PC-9 (cell line): ENCODE results near the gene HOMER2. TPM values are rescaled to one million over a fixed set of nuclear protein-coding genes. Genes with fewer than 3 reads are reported as not detected.

ENCODE experiments used
- BruUV-seq: library from RNA; stranded (reverse); fragments of 400-500 nt; replicated peaks from 2 replicates; lab custom pipeline; 2021; lab: Mats Ljungman, UMichigan
- CTCF ChIA-PET: fragments of 300-600 bp; sonication (Branson Sonifier 250); formaldehyde crosslinking; loops from one replicate; lab custom pipeline; 2022; ENCODE audit warnings: antibody characterized with exemption; lab: Charles Lee
- POLR2A ChIA-PET: fragments of 300-600 bp; sonication (Branson Sonifier 250); formaldehyde crosslinking; loops from one replicate; lab custom pipeline; 2022; ENCODE audit warnings: antibody characterized with exemption; ENCODE audit not compliant: unreplicated experiment; lab: Charles Lee
- DNase-seq, 2 experiments: peaks; one replicate each; pipeline versions ENCODE4 v3.0.0 to v3.0.0-alpha.2; 2015 to 2022; ENCODE audit warnings: mixed read lengths in 1 of 2
- H2AFZ ChIP-seq: fragments of 200-600 bp; sonication (generic); 2 replicates; pipeline ENCODE4 v1.8.1; 2017; ENCODE audit warnings: antibody characterized with exemption
- H3F3A ChIP-seq: fragments of 200-600 bp; sonication (generic); 2 replicates; pipeline ENCODE4 v1.8.1; 2017; ENCODE audit warnings: antibody characterized with exemption, mild to moderate bottlenecking, low read depth; ENCODE audit not compliant: insufficient read depth
- H3K27ac ChIP-seq: fragments of 200-600 bp; sonication (generic); 2 replicates; pipeline ENCODE4 v1.6.1; 2016; ENCODE audit warnings: mixed run types
- H3K27me3 ChIP-seq: fragments of 200-600 bp; sonication (generic); 2 replicates; pipeline ENCODE4 v1.6.1; 2016; ENCODE audit warnings: low read depth, mixed run types; ENCODE audit not compliant: insufficient read depth
- H3K36me3 ChIP-seq: fragments of 200-600 bp; sonication (generic); 2 replicates; pipeline ENCODE4 v1.6.1; 2016; ENCODE audit warnings: low read depth, mixed run types
- H3K4me1 ChIP-seq: fragments of 200-600 bp; sonication (generic); replicated peaks from 2 replicates; pipeline ENCODE4 v1.6.1; 2016; ENCODE audit warnings: mixed run types; ENCODE audit not compliant: insufficient read depth
- H3K4me2 ChIP-seq: fragments of 200-600 bp; sonication (generic); 2 replicates; pipeline ENCODE4 v1.6.1; 2017; ENCODE audit warnings: mixed run types
- H3K4me3 ChIP-seq: fragments of 200-600 bp; sonication (generic); 2 replicates; pipeline ENCODE4 v1.6.1; 2016; ENCODE audit warnings: mixed run types
- H3K79me2 ChIP-seq: fragments of 200-600 bp; sonication (generic); 2 replicates; pipeline ENCODE4 v1.6.1; 2017; ENCODE audit warnings: low read depth, mixed run types
- H3K9me2 ChIP-seq: fragments of 200-600 bp; sonication (generic); 2 replicates; pipeline ENCODE4 v1.8.1; 2017; ENCODE audit warnings: mild to moderate bottlenecking; ENCODE audit not compliant: insufficient read depth
- H3K9me3 ChIP-seq: fragments of 200-600 bp; sonication (generic); 2 replicates; pipeline ENCODE4 v1.8.1; 2016; ENCODE audit warnings: low read depth; ENCODE audit not compliant: insufficient read depth
- H4K20me1 ChIP-seq: fragments of 200-600 bp; sonication (generic); 2 replicates; pipeline ENCODE4 v1.8.1; 2017; ENCODE audit not compliant: insufficient read depth
- EZH2 ChIP-seq: fragments of 200-600 bp; sonication (generic); IDR thresholded peaks from 2 replicates; pipeline ENCODE4 v1.8.0; 2017; ENCODE audit warnings: antibody characterized with exemption, low read depth
- intact Hi-C: fragments of 100-400 bp; cut with micrococcal nuclease; formaldehyde crosslinking; loops from one replicate; pipeline ENCODE4 v1.10.0; 2022; ENCODE audit not compliant: unreplicated experiment
- total RNA-seq: library from RNA; stranded (reverse); gene quantifications from 2 replicates; pipeline ENCODE4 v1.2.3, GENCODE V29; 2021
- TF ChIP-seq, protein P1 (sequence below): fragments of 200-600 bp; sonication (generic); conservative IDR thresholded peaks from 2 replicates; pipeline ENCODE4 v1.6.1; 2017; ENCODE audit warnings: mixed run types, antibody characterized with exemption, mild to moderate bottlenecking, moderate library complexity

HOMER2 gene
- total RNA-seq, 1 experiment from 2014 or later: 15.1 TPM

GRCh38 chr15:82875411-82876003, 77.0 kb downstream of the HOMER2 start:
- Histone ChIP-seq H3F3A (no peaks in the 10 kb centered on the region), H3K36me3 (no peaks in the 10 kb centered on the region), H3K27ac (no peak overlapping the region), H3K4me1 (no peaks in the 10 kb centered on the region), H3K27me3 (peaks cover 4% of the 10 kb centered on the region; the same call in 1 of the 2 replicates), H2AFZ (no peak overlapping the region), H3K4me3 (no peak overlapping the region), H3K9me2 (no peaks in the 10 kb centered on the region), H3K4me2 (no peak overlapping the region), H4K20me1 (no peaks in the 10 kb centered on the region), H3K79me2 (no peaks in the 10 kb centered on the region), H3K9me3 (no peaks in the 10 kb centered on the region)
- no peak for DNase-seq
- POLR2A ChIA-PET: no interaction called here
- CTCF ChIA-PET: interaction anchor here (0.5 kb wide), 1 partner anchor 98 kb away, joined by 6 read pairs; no protein-coding TSS in a partner anchor
- TF ChIP-seq, protein P1, sequence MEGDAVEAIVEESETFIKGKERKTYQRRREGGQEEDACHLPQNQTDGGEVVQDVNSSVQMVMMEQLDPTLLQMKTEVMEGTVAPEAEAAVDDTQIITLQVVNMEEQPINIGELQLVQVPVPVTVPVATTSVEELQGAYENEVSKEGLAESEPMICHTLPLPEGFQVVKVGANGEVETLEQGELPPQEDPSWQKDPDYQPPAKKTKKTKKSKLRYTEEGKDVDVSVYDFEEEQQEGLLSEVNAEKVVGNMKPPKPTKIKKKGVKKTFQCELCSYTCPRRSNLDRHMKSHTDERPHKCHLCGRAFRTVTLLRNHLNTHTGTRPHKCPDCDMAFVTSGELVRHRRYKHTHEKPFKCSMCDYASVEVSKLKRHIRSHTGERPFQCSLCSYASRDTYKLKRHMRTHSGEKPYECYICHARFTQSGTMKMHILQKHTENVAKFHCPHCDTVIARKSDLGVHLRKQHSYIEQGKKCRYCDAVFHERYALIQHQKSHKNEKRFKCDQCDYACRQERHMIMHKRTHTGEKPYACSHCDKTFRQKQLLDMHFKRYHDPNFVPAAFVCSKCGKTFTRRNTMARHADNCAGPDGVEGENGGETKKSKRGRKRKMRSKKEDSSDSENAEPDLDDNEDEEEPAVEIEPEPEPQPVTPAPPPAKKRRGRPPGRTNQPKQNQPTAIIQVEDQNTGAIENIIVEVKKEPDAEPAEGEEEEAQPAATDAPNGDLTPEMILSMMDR: no peak
- TF ChIP-seq EZH2: no peak
- intact Hi-C loops: no loop called here
- BruUV-seq: no TSS peak

- H3K27ac ChIP-seq: no peak overlapping the region
- H3K79me2 ChIP-seq: no peaks in the 10 kb centered on the region
- DNase-seq: no peak
- H3K4me3 ChIP-seq: no peak overlapping the region
- intact Hi-C loops: no loop called here
- H4K20me1 ChIP-seq: no peaks in the 10 kb centered on the region
- H3F3A ChIP-seq: no peaks in the 10 kb centered on the region
- no peak for TF ChIP-seq EZH2
- TF ChIP-seq, protein P1: no peak
- no TSS peak for BruUV-seq
- H3K9me3 ChIP-seq: no peaks in the 10 kb centered on the region
- H3K9me2 ChIP-seq: no peaks in the 10 kb centered on the region
- H3K4me2 ChIP-seq: no peak overlapping the region
- H3K36me3 ChIP-seq: no peaks in the 10 kb centered on the region
- H2AFZ ChIP-seq: no peak overlapping the region
- ChIA-PET POLR2A (no interaction called here), CTCF (no interaction called here)
- H3K27me3 ChIP-seq: peaks cover 4% of the 10 kb centered on the region; the same call in 1 of the 2 replicates
- H3K4me1 ChIP-seq: no peaks in the 10 kb centered on the region
Measured at GRCh38 chr15:82874961-82875360, 77.6 kb downstream of the HOMER2 start.

GRCh38 chr15:82874267-82874666, 78.3 kb downstream of the HOMER2 start:
- Histone ChIP-seq H2AFZ (no peak overlapping the region), H3K4me3 (no peak overlapping the region), H3K4me2 (no peak overlapping the region), H3K27ac (no peak overlapping the region), H3K9me2 (no peaks in the 10 kb centered on the region), H3K79me2 (no peaks in the 10 kb centered on the region), H3K27me3 (peaks cover 4% of the 10 kb centered on the region; the same call in 1 of the 2 replicates), H3K36me3 (no peaks in the 10 kb centered on the region), H4K20me1 (no peaks in the 10 kb centered on the region), H3K4me1 (no peaks in the 10 kb centered on the region), H3F3A (no peaks in the 10 kb centered on the region), H3K9me3 (no peaks in the 10 kb centered on the region)
- CTCF ChIA-PET: no interaction called here
- DNase-seq: no peak
- POLR2A ChIA-PET: no interaction called here
- intact Hi-C loops: no loop called here
- no peak for TF ChIP-seq EZH2
- TF ChIP-seq, protein P1: no peak
- BruUV-seq: no TSS peak
